Nephron progenitor cell (in vitro differentiated cells): ENCODE results near the gene PNMT.

Experiments
- DNase-seq: peaks from one replicate; pipeline ENCODE4 v3.0.0; 2021
- H3K27ac Mint-ChIP-seq: 2 replicates; pipeline ENCODE4 v1.8.0; 2021; ENCODE audit warnings: mild to moderate bottlenecking, moderate library complexity, mixed read lengths
- H3K27me3 Mint-ChIP-seq: 2 replicates; pipeline ENCODE4 v1.8.0; 2021; ENCODE audit warnings: mild to moderate bottlenecking, low read depth, mixed read lengths; ENCODE audit not compliant: poor library complexity
- H3K36me3 Mint-ChIP-seq: 2 replicates; pipeline ENCODE4 v1.8.0; 2021; ENCODE audit warnings: low read depth, mixed read lengths
- H3K4me1 Mint-ChIP-seq: 2 replicates; pipeline ENCODE4 v1.8.0; 2021; ENCODE audit warnings: mixed read lengths
- H3K4me3 Mint-ChIP-seq: 2 replicates; pipeline ENCODE4 v1.8.0; 2021; ENCODE audit warnings: mild to moderate bottlenecking, moderate library complexity, mixed read lengths
- H3K9me3 Mint-ChIP-seq: 2 replicates; pipeline ENCODE4 v1.8.0; 2021; ENCODE audit warnings: mild to moderate bottlenecking, moderate library complexity, mixed read lengths
- TF ChIP-seq, protein P1 (sequence below): fragments of 200-600 bp; sonication (generic); IDR thresholded peaks from 2 replicates; pipeline ENCODE4 v1.5.0; 2021; ENCODE audit warnings: antibody characterized with exemption

Gene PNMT

DNA sequence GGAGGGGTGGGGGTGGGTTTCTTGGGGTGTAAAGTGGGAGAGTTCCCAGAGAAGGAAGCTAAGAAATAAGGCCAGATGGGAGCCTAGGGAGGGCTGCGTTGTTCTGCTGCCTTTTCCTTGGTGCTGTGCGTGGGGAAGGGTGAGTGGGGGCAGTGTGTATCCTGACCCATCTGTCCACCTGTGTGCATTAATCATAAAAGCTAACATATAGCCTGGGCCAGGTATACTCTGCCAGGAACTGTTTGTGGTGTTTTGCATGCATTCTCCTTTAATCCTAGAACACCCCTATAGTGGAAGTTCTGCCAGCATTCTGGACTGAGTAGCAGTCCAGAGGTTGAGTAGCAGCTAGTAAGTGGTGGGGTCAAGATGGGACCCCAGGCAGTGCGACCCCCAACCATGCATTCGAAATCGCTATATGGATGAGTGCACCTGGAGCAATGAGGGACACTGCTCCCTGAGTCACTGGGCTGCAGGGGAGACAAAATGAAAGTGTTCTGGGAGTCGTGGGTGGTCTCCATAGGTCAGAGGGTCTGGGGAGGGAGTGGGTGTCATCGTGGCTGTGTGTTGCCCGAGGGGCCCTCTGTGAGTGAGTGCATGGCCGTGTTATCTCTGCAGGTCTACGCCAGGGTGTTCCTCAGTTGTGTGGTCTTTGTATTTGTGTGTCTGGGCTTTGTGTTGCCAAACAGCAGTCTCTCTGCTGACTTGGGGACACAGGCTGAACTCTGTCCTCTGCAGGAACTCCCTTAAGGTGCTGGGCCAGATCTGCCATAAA lies 32.9 kb downstream of the PNMT start:
- DNase-seq: peak; percentile 23
- peak overlapping the region; percentile 96 for H3K4me3 Mint-ChIP-seq
- no peaks in the 10 kb centered on the region for H3K9me3 Mint-ChIP-seq
- peaks cover 64% of the 10 kb centered on the region for H3K4me1 Mint-ChIP-seq
- peak overlapping the region; percentile 45 for H3K27ac Mint-ChIP-seq
- TF ChIP-seq, protein P1, sequence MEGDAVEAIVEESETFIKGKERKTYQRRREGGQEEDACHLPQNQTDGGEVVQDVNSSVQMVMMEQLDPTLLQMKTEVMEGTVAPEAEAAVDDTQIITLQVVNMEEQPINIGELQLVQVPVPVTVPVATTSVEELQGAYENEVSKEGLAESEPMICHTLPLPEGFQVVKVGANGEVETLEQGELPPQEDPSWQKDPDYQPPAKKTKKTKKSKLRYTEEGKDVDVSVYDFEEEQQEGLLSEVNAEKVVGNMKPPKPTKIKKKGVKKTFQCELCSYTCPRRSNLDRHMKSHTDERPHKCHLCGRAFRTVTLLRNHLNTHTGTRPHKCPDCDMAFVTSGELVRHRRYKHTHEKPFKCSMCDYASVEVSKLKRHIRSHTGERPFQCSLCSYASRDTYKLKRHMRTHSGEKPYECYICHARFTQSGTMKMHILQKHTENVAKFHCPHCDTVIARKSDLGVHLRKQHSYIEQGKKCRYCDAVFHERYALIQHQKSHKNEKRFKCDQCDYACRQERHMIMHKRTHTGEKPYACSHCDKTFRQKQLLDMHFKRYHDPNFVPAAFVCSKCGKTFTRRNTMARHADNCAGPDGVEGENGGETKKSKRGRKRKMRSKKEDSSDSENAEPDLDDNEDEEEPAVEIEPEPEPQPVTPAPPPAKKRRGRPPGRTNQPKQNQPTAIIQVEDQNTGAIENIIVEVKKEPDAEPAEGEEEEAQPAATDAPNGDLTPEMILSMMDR: no peak
- H3K36me3 Mint-ChIP-seq: no peaks in the 10 kb centered on the region
- H3K27me3 Mint-ChIP-seq: peaks cover 25% of the 10 kb centered on the region

DNA sequence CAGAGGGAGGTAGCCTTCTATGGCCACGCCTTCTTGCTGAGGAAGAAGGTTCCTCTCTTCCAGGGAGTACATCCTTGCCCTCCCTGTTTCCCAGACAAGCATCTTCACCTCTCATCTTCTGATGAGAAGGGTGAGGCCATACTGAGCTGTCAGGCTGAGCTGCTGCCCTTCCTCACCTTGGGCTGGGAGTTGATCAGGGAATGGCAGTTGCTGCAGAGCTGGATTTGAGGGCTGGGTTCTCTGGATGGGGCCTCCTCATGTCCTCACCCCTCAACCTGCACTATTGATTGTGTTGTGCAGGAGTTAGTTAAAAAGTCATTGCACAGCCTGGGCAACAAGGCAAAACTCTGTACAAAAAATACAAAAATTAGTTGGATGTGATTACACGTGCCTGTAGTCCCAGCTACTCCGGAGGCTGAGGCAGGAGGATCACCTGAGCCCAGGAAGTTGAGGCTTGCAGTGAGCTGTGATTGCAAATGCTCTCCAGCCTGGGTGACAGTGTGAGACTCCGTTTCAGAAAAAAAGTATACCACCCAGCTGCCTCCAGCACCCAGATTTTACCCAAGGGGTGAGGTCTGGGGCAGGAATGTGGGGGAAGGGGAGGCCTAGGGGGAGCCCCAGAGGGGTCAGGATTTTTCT lies 33.6 kb downstream of the PNMT start:
- Mint-ChIP-seq H3K27ac (peak overlapping the region; percentile 45), H3K4me1 (peaks cover 59% of the 10 kb centered on the region), H3K27me3 (peaks cover 19% of the 10 kb centered on the region), H3K4me3 (peak overlapping the region; percentile 96), H3K36me3 (no peaks in the 10 kb centered on the region), H3K9me3 (no peaks in the 10 kb centered on the region)
- DNase-seq: no peak
- TF ChIP-seq, protein P1: no peak

DNA sequence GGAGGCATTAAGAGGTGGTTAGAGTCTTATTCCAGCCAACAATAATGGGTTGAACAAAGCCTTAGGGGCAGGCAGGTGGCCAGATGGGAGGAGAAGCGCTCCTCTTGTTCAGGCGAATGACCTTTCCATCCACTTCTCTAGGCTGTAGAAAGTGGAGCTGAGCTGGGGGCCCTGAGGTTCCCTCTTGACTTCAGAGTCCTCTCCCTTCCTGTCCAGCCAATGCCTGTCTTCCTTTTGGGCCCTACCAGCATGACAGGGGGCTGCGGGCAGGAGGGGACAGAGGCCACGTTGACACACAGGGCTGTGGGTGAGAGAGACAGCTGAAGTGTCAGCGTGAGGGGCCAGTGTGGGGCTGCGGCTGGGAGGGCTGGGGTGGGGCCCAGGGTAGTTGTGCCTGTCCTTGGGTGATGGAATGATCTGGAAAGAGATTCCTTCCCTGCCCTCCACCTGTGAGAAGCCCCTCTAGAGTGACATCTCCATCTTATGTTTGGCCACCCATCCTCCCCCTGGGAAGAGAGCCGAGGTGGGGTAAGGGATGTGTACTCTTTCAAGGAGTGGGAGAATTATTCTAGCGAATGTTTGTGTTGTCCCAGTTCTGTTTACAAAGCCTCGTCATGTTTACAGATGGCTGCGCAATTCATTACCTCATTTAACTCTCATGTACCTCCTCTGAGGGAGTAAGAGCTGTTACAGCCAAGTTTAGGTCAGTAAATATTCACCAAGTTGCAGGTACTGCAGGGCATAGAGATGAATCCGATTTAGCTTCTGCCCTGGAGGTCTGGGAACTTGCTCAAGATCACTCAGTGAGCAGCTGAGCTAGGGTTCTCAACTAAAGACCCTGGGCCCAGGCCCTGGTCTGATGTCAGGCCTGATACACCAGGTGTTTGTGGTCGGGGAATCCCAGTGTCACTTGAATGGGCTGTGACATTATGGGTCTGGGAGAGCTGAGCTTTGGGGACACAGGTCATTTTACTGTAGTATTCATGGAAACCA lies 34.9 kb downstream of the PNMT start:
- H3K4me3 Mint-ChIP-seq: no peak overlapping the region
- peaks cover 59% of the 10 kb centered on the region for H3K4me1 Mint-ChIP-seq
- TF ChIP-seq, protein P1: no peak
- no peaks in the 10 kb centered on the region for H3K9me3 Mint-ChIP-seq
- peak overlapping the region; percentile 65 for H3K27ac Mint-ChIP-seq
- DNase-seq: no peak
- H3K27me3 Mint-ChIP-seq: peaks cover 18% of the 10 kb centered on the region
- H3K36me3 Mint-ChIP-seq: peaks cover 4% of the 10 kb centered on the region

DNA sequence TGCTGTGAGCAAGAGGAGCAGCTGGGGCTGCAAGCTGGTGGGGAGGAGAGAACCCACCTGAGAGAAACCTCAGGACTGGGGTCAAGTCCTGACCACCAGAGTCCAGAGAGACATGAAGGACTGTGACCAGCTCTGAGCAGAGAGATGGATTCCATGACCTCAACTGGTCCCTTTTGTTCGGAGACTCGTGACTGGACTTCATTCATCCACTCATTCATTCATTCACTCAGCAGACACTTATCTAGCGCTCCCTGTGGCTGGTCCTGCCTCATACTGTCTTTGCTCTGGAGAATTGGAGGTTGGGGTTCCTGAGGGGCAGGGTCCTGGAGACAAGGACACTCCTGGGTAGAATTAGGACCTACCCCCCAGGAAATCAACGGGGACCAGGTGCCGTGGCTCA lies 35.7 kb downstream of the PNMT start:
- no peak overlapping the region for H3K27ac Mint-ChIP-seq
- DNase-seq: no peak
- no peaks in the 10 kb centered on the region for H3K9me3 Mint-ChIP-seq
- peaks cover 57% of the 10 kb centered on the region for H3K4me1 Mint-ChIP-seq
- no peak overlapping the region for H3K4me3 Mint-ChIP-seq
- H3K27me3 Mint-ChIP-seq: peaks cover 16% of the 10 kb centered on the region
- TF ChIP-seq, protein P1: no peak
- H3K36me3 Mint-ChIP-seq: peaks cover 4% of the 10 kb centered on the region

DNA sequence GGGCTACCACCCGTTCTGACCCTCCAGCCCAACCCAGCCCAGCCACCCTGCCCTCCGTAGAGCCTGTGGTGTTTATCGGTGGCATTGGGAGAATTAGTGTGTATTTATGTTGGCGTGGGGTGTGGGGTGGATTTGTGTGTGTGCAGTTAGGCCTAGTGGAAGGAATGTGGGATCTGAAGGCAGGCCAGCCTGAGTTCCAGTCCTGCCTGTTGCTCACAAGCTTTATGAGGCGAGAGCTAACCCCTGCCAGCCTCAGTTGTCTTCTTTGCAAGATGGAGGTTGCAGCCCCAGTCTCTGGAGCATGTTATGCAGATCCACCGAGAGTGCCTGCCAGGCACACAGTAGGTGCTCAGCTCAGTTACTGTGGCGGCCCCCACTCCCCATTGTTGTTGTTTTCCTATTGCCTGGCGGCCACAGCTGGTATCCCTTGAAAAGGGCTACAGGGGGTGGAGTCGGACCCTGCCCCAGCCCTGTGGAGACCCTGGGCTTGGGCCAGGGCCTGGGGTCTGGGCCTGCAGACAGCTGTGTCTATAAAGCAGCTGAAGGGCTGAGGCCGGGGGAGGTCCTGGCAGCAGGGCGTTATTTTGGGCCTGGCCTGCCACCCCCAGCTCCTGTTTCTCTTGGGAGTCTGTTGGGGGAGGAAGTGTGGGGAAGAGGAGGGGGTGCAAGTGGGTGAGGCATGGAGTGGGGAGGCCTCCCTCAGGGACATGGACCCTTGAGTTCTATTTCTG lies 36.7 kb downstream of the PNMT start:
- no peak overlapping the region for H3K27ac Mint-ChIP-seq
- H3K36me3 Mint-ChIP-seq: peaks cover 9% of the 10 kb centered on the region
- TF ChIP-seq, protein P1: no peak
- no peaks in the 10 kb centered on the region for H3K9me3 Mint-ChIP-seq
- no peak overlapping the region for H3K4me3 Mint-ChIP-seq
- H3K27me3 Mint-ChIP-seq: peaks cover 8% of the 10 kb centered on the region
- peaks cover 47% of the 10 kb centered on the region for H3K4me1 Mint-ChIP-seq
- no peak for DNase-seq
